Fibroblast of skin of abdomen (primary cell): Measurements from ENCODE around the gene IFT172.

ENCODE experiments used
- DNase-seq: peaks from one replicate; pipeline ENCODE4 v3.0.0-alpha.2; 2013

The IFT172 gene

GRCh38 chr2:27421660-27422250 lies 67.8 kb downstream of the IFT172 start:
- DNase-seq = no peak

GRCh38 chr2:27420996-27421395 lies 68.5 kb downstream of the IFT172 start:
- no peak for DNase-seq

GRCh38 chr2:27416151-27416550 lies 73.4 kb downstream of the IFT172 start:
- DNase-seq = no peak

- DNase-seq = no peak
Observed at GRCh38 chr2:27412419-27413152, 77.0 kb downstream of the IFT172 start.

GRCh38 chr2:27409321-27410073 lies 80.0 kb downstream of the IFT172 start, which contains the start of gene PPM1G:
Gene PPM1G, minus strand, starts transcription at chr2:27409591. Its CDS starts 169 bp downstream, at chr2:27409422.
- peak; percentile 91 for DNase-seq

GRCh38 chr2:27408601-27409320 lies 80.8 kb downstream of the IFT172 start:
- DNase-seq = no peak

- peak; percentile 41 for DNase-seq
Observed at GRCh38 chr2:27407798-27408491, 81.6 kb downstream of the IFT172 start.

GRCh38 chr2:27400348-27401135 lies 89.0 kb downstream of the IFT172 start:
- no peak for DNase-seq

GRCh38 chr2:27398962-27399361 lies 90.6 kb downstream of the IFT172 start:
- DNase-seq = no peak
